ENCODE measurements around the gene CMSS1.

- no peak for TF ChIP-seq CTCF (IDR thresholded peaks at IDR 0.05)
- TF ChIP-seq POLR2A (IDR thresholded peaks at IDR 0.05): no peak
Measured at GRCh38 chr3:99837715-99838114, 20.1 kb downstream of the CMSS1 start.

All from right lobe of liver (tissue), 4 donors.